ENCODE results near the gene PPP1R1C.
A peak's percentile ranks its signal among the peaks of the same experiment; 100 is the strongest.
"Not testable (repeated sequence)": the region's sequence is repeated elsewhere in the genome, so short reads cannot be mapped to it uniquely, and the experiment has no call there.

The PPP1R1C gene

DNA sequence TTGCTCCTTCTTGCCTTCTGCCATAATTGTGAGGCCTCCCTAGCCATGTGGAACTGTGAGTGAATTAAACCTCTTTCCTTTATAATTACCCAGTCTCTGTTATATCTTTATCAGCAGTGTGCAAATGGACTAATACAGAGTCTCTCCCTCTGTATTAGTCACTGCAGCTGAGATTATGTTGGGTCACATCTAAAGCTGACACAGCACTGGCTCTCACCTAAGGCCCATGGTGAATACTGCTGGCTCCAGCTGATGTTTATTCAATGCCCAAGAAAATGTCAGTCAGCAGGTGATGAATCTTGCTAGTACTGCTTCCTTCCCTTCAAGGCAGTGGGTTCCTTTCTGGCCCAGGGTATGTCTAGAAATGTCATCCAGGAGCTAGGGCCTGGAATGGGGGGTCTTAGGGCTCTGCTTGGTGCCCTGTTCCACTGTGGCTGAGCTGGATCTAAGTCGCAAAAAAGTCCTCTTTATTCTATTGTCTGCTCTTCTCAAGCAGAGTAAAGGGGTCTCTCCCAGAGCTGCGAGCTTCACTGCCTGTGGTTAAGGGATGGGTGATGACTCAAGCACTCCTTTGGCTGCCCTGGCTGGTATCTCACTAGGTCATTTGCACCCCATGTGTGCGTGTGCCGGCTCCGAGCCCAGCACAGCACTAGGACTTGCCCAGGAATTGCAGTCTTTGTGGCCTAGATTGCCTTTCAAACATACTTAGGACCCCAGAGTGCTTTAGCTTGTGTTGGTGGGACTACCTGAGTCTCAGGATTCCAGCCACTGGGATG is 29.9 kb downstream of the PPP1R1C start:
- H3K4me3 ChIP-seq (ENCODE audit: control insufficient read depth, low read depth, low read length) = no peak overlapping the region
- DNase-seq (ENCODE audit: low read depth) = no peak
- TF ChIP-seq, protein P1, sequence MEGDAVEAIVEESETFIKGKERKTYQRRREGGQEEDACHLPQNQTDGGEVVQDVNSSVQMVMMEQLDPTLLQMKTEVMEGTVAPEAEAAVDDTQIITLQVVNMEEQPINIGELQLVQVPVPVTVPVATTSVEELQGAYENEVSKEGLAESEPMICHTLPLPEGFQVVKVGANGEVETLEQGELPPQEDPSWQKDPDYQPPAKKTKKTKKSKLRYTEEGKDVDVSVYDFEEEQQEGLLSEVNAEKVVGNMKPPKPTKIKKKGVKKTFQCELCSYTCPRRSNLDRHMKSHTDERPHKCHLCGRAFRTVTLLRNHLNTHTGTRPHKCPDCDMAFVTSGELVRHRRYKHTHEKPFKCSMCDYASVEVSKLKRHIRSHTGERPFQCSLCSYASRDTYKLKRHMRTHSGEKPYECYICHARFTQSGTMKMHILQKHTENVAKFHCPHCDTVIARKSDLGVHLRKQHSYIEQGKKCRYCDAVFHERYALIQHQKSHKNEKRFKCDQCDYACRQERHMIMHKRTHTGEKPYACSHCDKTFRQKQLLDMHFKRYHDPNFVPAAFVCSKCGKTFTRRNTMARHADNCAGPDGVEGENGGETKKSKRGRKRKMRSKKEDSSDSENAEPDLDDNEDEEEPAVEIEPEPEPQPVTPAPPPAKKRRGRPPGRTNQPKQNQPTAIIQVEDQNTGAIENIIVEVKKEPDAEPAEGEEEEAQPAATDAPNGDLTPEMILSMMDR (conservative IDR thresholded peaks at IDR 0.05; ENCODE audit: control insufficient read depth, insufficient read depth, low read depth, low read length) = no peak

- no peak for DNase-seq (ENCODE audit: low read depth)
- TF ChIP-seq, protein P1 (conservative IDR thresholded peaks at IDR 0.05; ENCODE audit: control insufficient read depth, insufficient read depth, low read depth, low read length) = no peak
- H3K4me3 ChIP-seq (ENCODE audit: control insufficient read depth, low read depth, low read length) = no peak overlapping the region
Observed at GRCh38 chr2:182018218-182018617, 32.6 kb downstream of the PPP1R1C start.

DNA sequence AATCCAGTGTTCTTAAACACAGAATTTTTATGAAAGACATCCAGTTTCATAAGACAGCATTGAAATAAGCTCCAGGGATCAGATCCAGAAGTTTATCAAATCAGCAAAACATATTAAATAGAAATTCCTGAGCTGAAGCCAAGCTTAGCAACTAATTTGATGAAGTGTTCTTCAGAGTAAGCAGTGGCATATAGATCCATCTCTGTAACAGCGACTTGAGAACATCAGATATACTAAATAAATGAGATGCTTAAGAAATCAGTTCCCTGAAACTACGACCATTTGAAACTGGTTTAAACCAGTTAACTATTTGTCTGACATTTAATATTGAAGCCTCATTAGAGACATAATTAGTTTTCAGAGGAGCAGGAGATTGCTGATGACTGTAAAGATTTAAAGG is 34.1 kb downstream of the PPP1R1C start:
- no peak for DNase-seq (ENCODE audit: low read depth)
- TF ChIP-seq, protein P1 (conservative IDR thresholded peaks at IDR 0.05; ENCODE audit: control insufficient read depth, insufficient read depth, low read depth, low read length) = no peak
- H3K4me3 ChIP-seq (ENCODE audit: control insufficient read depth, low read depth, low read length) = no peak overlapping the region

DNA sequence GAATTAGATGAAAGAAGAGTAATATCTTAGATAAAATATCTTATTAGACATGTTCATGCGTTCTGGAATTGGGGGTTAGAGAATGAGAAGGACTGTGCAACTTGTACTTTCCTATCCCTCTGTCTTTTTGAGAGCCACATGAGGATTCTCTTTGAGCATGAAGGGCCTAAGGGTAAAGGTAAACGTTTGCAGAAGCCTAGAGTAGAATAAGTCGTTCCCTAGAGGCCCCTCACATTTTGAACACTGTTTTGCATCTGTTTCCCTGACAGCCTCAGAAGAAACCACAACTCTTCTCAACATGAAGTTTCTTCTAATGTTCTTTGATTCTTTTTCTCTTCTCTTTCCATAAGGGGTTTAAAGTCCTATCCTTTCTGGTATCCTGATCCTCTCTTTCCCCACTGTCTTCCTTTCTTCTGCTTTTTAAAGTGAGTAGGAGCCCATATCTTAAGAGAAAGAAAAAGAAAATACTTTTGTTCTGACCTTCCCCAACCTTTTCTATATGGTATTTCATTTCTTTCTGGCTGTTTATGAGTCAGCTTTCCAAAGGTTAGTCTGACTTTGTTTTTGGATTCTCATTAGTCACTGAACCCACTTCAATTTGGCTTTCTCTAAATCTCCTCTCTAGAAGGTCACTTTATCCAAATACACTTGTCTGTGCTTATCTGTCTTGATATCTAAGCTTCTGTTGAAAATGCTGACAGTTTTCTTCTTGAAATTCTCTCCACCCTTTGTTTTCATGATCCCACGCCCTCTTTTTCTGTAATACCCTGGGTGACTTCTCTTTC is 34.8 kb downstream of the PPP1R1C start:
- no peak overlapping the region for H3K4me3 ChIP-seq (ENCODE audit: control insufficient read depth, low read depth, low read length)
- peak; percentile 48 for DNase-seq (ENCODE audit: low read depth)
- TF ChIP-seq, protein P1 (conservative IDR thresholded peaks at IDR 0.05; ENCODE audit: control insufficient read depth, insufficient read depth, low read depth, low read length) = no peak

GRCh38 chr2:182023235-182023634 is 37.6 kb downstream of the PPP1R1C start:
- TF ChIP-seq, protein P1 (conservative IDR thresholded peaks at IDR 0.05; ENCODE audit: control insufficient read depth, insufficient read depth, low read depth, low read length) = no peak
- no peak for DNase-seq (ENCODE audit: low read depth)
- no peak overlapping the region for H3K4me3 ChIP-seq (ENCODE audit: control insufficient read depth, low read depth, low read length)

GRCh38 chr2:182030875-182031274 is 45.2 kb downstream of the PPP1R1C start:
- DNase-seq (ENCODE audit: low read depth); H3K4me3 ChIP-seq (ENCODE audit: control insufficient read depth, low read depth, low read length): not testable (repeated sequence)

DNA sequence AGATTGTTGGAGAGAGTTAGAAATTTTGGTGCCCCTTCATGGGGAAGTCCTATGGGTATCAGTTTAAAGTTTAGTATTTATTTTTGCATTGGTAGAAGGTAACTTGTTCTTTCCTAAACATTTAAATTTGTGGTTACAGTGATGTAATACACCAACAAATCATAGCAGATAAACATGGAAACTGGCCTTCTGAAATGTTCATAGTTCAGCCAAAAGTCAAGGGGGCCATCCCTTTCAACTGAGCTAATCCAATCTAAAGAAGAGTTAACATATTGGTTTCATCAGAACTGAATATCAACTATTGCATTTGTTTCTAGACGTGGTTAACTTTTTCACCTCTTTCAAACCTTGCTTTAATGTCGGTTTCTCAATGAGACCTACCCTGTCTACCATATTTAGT is 46.3 kb downstream of the PPP1R1C start:
- TF ChIP-seq, protein P1 (conservative IDR thresholded peaks at IDR 0.05; ENCODE audit: control insufficient read depth, insufficient read depth, low read depth, low read length) = no peak
- no peak overlapping the region for H3K4me3 ChIP-seq (ENCODE audit: control insufficient read depth, low read depth, low read length)
- DNase-seq (ENCODE audit: low read depth) = peak; percentile 15

Measured in fibroblast of mammary gland (primary cell).